B cell (primary cell): ENCODE measurements around the gene TNFRSF12A. TPM values are rescaled to one million over a fixed set of nuclear protein-coding genes. Genes with fewer than 3 reads are reported as not detected.

Experiments
- ATAC-seq: fragments of 200-7000 bp; cut with Tn5 transposase; one replicate; pipeline ENCODE4 v1.10.0; 2021; ENCODE audit warnings: low read depth, mild to moderate bottlenecking, moderate number of reproducible peaks, moderate library complexity
- CTCF ChIA-PET: fragments of 350-600 bp; sonication (Branson Sonifier 250); formaldehyde crosslinking; loops from one replicate; lab custom pipeline; 2021; ENCODE audit warnings: antibody characterized with exemption, inconsistent platforms; lab: Charles Lee
- POLR2A ChIA-PET: fragments of 350-600 bp; sonication (Branson Sonifier 250); formaldehyde crosslinking; loops from one replicate; lab custom pipeline; 2021; ENCODE audit warnings: antibody characterized with exemption; lab: Charles Lee
- DNase-seq: peaks from one replicate; pipeline ENCODE4 v3.0.0; 2013
- H2AFZ ChIP-seq: 2 replicates; pipeline ENCODE4 v1.6.1; 2012; ENCODE audit warnings: mild to moderate bottlenecking, low read depth, low read length; ENCODE audit not compliant: insufficient read depth, poor library complexity, severe bottlenecking
- H3K27ac ChIP-seq, 2 donors: 1 replicate in 1 of 2; 2 replicates in 1 of 2; pipeline ENCODE4 v1.5.1; 2012 to 2013; ENCODE audit warnings: low read length in 2 of 2, mild to moderate bottlenecking in 2 of 2, moderate library complexity in 1 of 2
- H3K27me3 ChIP-seq, 4 experiments: fragments of 200-600 bp in 1 of 4; sonication (generic) in 1 of 4; replicated peaks in 1 of 4; 1 replicate in 2 of 4; 2 replicates in 2 of 4; pipeline versions ENCODE4 v1.6.1 to v1.7.0; 2013 to 2016; ENCODE audit warnings: low read length in 3 of 4, mild to moderate bottlenecking in 2 of 4, mixed read lengths in 1 of 4, moderate library complexity in 1 of 4; ENCODE audit not compliant: insufficient read depth in 4 of 4, control insufficient read depth in 3 of 4; ENCODE audit errors: control extremely low read depth in 1 of 4
- H3K36me3 ChIP-seq, 2 experiments: replicated peaks in 1 of 2; 1 replicate in 1 of 2; 2 replicates in 1 of 2; pipeline versions ENCODE4 v1.6.1 to v1.7.1; 2013; ENCODE audit warnings: low read length in 1 of 2; ENCODE audit not compliant: insufficient read depth in 2 of 2, control insufficient read depth in 1 of 2; ENCODE audit errors: control extremely low read depth in 1 of 2, extremely low read depth in 1 of 2
- H3K4me1 ChIP-seq, 2 donors: fragments of 200-600 bp in 1 of 2; sonication (generic) in 1 of 2; 1 replicate in 1 of 2; 2 replicates in 1 of 2; pipeline versions ENCODE4 v1.5.1 to v1.6.1; 2013 to 2017; ENCODE audit warnings: low read length in 2 of 2; ENCODE audit not compliant: control insufficient read depth in 2 of 2, insufficient read depth in 2 of 2
- H3K4me2 ChIP-seq: replicated peaks from 2 replicates; pipeline ENCODE3; 2012; ENCODE audit warnings: mild to moderate bottlenecking, low read depth, low read length; ENCODE audit not compliant: poor library complexity, severe bottlenecking
- H3K4me3 ChIP-seq, 5 experiments: fragments of 200-600 bp in 1 of 5; sonication (generic) in 1 of 5; 1 replicate in 3 of 5; 2 replicates in 2 of 5; pipeline versions ENCODE4 v1.5.1 to v1.7.0; 2011 to 2016; ENCODE audit warnings: low read length in 4 of 5, mild to moderate bottlenecking in 4 of 5, low read depth in 2 of 5, control low read depth in 1 of 5, moderate library complexity in 1 of 5; ENCODE audit not compliant: insufficient read depth in 1 of 5; ENCODE audit errors: control extremely low read depth in 1 of 5, extremely low read depth in 1 of 5
- H3K79me2 ChIP-seq: fragments of 200-600 bp; sonication (generic); one replicate; pipeline ENCODE4 v1.6.0; 2016; ENCODE audit warnings: low read length; ENCODE audit not compliant: control insufficient read depth, insufficient read depth
- H3K9ac ChIP-seq: fragments of 200-600 bp; sonication (generic); 2 replicates; pipeline ENCODE4 v1.6.1; 2017; ENCODE audit warnings: mild to moderate bottlenecking, low read length, moderate library complexity
- H3K9me3 ChIP-seq, 3 donors: one replicate each; pipeline versions ENCODE4 v1.6.1 to v1.7.1; 2013; ENCODE audit warnings: low read length in 2 of 3; ENCODE audit not compliant: control insufficient read depth in 2 of 3, insufficient read depth in 1 of 3; ENCODE audit errors: control extremely low read depth in 1 of 3
- H4K20me1 ChIP-seq: 2 replicates; pipeline ENCODE4 v1.6.0; 2012; ENCODE audit warnings: mild to moderate bottlenecking, low read length; ENCODE audit not compliant: insufficient read depth, control insufficient read depth, poor library complexity, severe bottlenecking
- H3K27ac Mint-ChIP-seq: one replicate; pipeline ENCODE4 v1.8.0; 2021; ENCODE audit warnings: mixed read lengths
- H3K27me3 Mint-ChIP-seq: one replicate; pipeline ENCODE4 v1.8.0; 2021; ENCODE audit warnings: mixed read lengths
- H3K4me1 Mint-ChIP-seq: one replicate; pipeline ENCODE4 v1.8.0; 2021; ENCODE audit warnings: mixed read lengths
- H3K4me3 Mint-ChIP-seq: one replicate; pipeline ENCODE4 v1.8.0; 2021; ENCODE audit warnings: mixed read lengths
- H3K9me3 Mint-ChIP-seq: one replicate; pipeline ENCODE4 v1.8.0; 2022; ENCODE audit warnings: mixed read lengths; ENCODE audit not compliant: insufficient read depth
- EZH2 ChIP-seq: IDR thresholded peaks from 2 replicates; pipeline ENCODE4 v1.6.1; 2012; ENCODE audit warnings: borderline replicate concordance, low read depth, mild to moderate bottlenecking, moderate library complexity, low read length; ENCODE audit not compliant: insufficient read depth, poor library complexity, severe bottlenecking
- WGBS: methylation state at CpG from one replicate; pipeline ENCODE4 v1.1.5; 2013; ENCODE audit warnings: missing lambda C conversion rate; ENCODE audit not compliant: insufficient coverage; 5-methylcytosine and 5-hydroxymethylcytosine counted together
- intact Hi-C: fragments of 100-400 bp; cut with micrococcal nuclease; formaldehyde crosslinking; loops from one replicate; pipeline ENCODE4 v1.10.0; 2022
- polyA plus RNA-seq: library from polyadenylated mRNA; depleted of rRNA; stranded (reverse); fragments of >200 nt; gene quantifications from 2 replicates; pipeline ENCODE4 v1.2.3, GENCODE V29; 2012
- total RNA-seq, 2 donors: library from RNA; stranded (reverse); fragments of 120-200 nt in 1 of 2; gene quantifications; 1 replicate in 1 of 2; 2 replicates in 1 of 2; pipeline versions ENCODE4 v1.2.3 to v1.2.4, GENCODE V29; 2013 to 2022
- TF ChIP-seq, protein P1 (sequence below): fragments of 200-600 bp; IDR thresholded peaks from one replicate; pipeline ENCODE4 v1.8.0; 2022; ENCODE audit warnings: antibody characterized with exemption, mild to moderate bottlenecking

The TNFRSF12A gene
- total and polyA plus RNA-seq, 2 donors (not counting 1 experiment from before 2014, with no cell fraction given), result 0.61 to 1.3 TPM

GRCh38 chr16:3022208-3022683 is 2.1 kb downstream of the TNFRSF12A start:
- H3K9ac ChIP-seq, result no peak overlapping the region

More at GRCh38 chr16:3022208-3022683, 2.1 kb downstream of the TNFRSF12A start:
- H3K9me3 Mint-ChIP-seq, result no peaks in the 10 kb centered on the region
- Histone ChIP-seq H3K27me3 (peaks cover 0 to 15% (median 6%) of the 10 kb centered on the region in 4 experiments), H3K4me2 (peak overlapping the region; percentile 90), H3K4me3 (no peak overlapping the region), H3K79me2 (peaks cover 15% of the 10 kb centered on the region), H3K4me1 (peaks cover 37 to 54% of the 10 kb centered on the region in 2 donors), H4K20me1 (peaks cover 20% of the 10 kb centered on the region), H3K27ac (no peak overlapping the region), H3K36me3 (peaks cover 0 to 18% of the 10 kb centered on the region in 2 experiments), H3K9me3 (peaks cover 0 to under 1% (median 0%) of the 10 kb centered on the region in 3 donors), H2AFZ (no peak overlapping the region)
- ChIA-PET POLR2A (interaction anchor here (2.1 kb wide), 1 partner anchor 18 kb away, joined by 9 read pairs; no protein-coding TSS in a partner anchor), CTCF (interaction anchor here (0.8 to 6.9 kb wide), 5 partner anchors 11 to 36 kb away, joined by 3 to 61 read pairs (median 8); no protein-coding TSS in a partner anchor)
- no peak for ATAC-seq
- WGBS, result 0% methylated on average over 1 of the region's 8 CpGs
- intact Hi-C loops, result loop anchor here (5.0 to 10.0 kb wide), 6 partner anchors 55 to 1717 kb away; partner anchors contain the start of genes PAQR4, SRRM2, UBE2I and ZNF174
- H3K27me3 Mint-ChIP-seq, result peaks cover under 1% of the 10 kb centered on the region
- H3K4me1 Mint-ChIP-seq, result peaks cover 45% of the 10 kb centered on the region
- peak overlapping the region; percentile 97 for H3K4me3 Mint-ChIP-seq
- TF ChIP-seq, protein P1, sequence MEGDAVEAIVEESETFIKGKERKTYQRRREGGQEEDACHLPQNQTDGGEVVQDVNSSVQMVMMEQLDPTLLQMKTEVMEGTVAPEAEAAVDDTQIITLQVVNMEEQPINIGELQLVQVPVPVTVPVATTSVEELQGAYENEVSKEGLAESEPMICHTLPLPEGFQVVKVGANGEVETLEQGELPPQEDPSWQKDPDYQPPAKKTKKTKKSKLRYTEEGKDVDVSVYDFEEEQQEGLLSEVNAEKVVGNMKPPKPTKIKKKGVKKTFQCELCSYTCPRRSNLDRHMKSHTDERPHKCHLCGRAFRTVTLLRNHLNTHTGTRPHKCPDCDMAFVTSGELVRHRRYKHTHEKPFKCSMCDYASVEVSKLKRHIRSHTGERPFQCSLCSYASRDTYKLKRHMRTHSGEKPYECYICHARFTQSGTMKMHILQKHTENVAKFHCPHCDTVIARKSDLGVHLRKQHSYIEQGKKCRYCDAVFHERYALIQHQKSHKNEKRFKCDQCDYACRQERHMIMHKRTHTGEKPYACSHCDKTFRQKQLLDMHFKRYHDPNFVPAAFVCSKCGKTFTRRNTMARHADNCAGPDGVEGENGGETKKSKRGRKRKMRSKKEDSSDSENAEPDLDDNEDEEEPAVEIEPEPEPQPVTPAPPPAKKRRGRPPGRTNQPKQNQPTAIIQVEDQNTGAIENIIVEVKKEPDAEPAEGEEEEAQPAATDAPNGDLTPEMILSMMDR, result no peak
- no peak for TF ChIP-seq EZH2
- peak overlapping the region; percentile 99 for H3K27ac Mint-ChIP-seq
- DNase-seq, result no peak
